ENCODE results near the gene IFI6. TPM values are rescaled to one million over a fixed set of nuclear protein-coding genes. Genes with fewer than 3 reads are reported as not detected.

IFI6 gene
- total RNA-seq, 4 donors from 2014 or later, result 1.2 to 28.1 (median 14.2) TPM

- Histone ChIP-seq H3K9me3 (no peaks in the 10 kb centered on the region), H3K27me3 (no peaks in the 10 kb centered on the region), H3K27ac (peak overlapping the region in 1 of 4 donors; percentile 26), H3K4me3 (peak overlapping the region in 3 of 4 donors; percentile 4 to 47 (median 27)), H3K36me3 (no peaks in the 10 kb centered on the region), H3K4me1 (peaks cover 0 to 35% (median 8%) of the 10 kb centered on the region in 4 donors)
- intact Hi-C loops (cut with DNase I; ENCODE audit: low total_unique reads), result no loop called here
- 13 to 40% methylated on average over 9 to 36 of the region's 36 CpGs for WGBS, 2 donors (ENCODE audit: low coverage in 1 of 2)
- in situ Hi-C loops (cut with MboI; ENCODE audit: low pct_ligation_motif_present in 1 of 4, low pct_unique_long_range_greater_than_20kb in 1 of 4, low sequenced_read_pairs in 3 of 4), result loop anchor here in 1 of 4 donors (10.0 kb wide), 1 partner anchor 54 kb away; no protein-coding TSS in a partner anchor
- peak; percentile 89 for DNase-seq
- TF ChIP-seq CTCF (IDR thresholded peaks at IDR 0.05) (peak; percentile 85 to 94 (median 92)), POLR2A (IDR thresholded peaks at IDR 0.05) (no peak), POLR2AphosphoS5 (IDR thresholded peaks at IDR 0.05) (no peak), EP300 (IDR thresholded peaks at IDR 0.05; ENCODE audit: low read depth) (no peak)
These were observed 2.9 kb downstream of the IFI6 start for GRCh38 chr1:27668808-27669723.

GRCh38 chr1:27668121-27668807 is 3.7 kb downstream of the IFI6 start:
- WGBS, 2 donors (ENCODE audit: low coverage in 1 of 2), result 92% methylated on average over 42 of the region's 42 CpGs; no CpG with 5 or more reads in 1 of the 2 donors
- Histone ChIP-seq H3K4me1 (peaks cover 0 to 37% (median 8%) of the 10 kb centered on the region in 4 donors), H3K36me3 (no peaks in the 10 kb centered on the region), H3K4me3 (no peak overlapping the region), H3K27me3 (no peaks in the 10 kb centered on the region), H3K9me3 (no peaks in the 10 kb centered on the region), H3K27ac (no peak overlapping the region)
- in situ Hi-C loops (cut with MboI; ENCODE audit: low pct_ligation_motif_present in 1 of 4, low pct_unique_long_range_greater_than_20kb in 1 of 4, low sequenced_read_pairs in 3 of 4) (loop anchor here in 1 of 4 donors (10.0 kb wide), 1 partner anchor 53 kb away; no protein-coding TSS in a partner anchor), intact Hi-C loops (cut with DNase I; ENCODE audit: low total_unique reads) (no loop called here)
- peak; percentile 6 for DNase-seq
- no peak for TF ChIP-seq POLR2AphosphoS5 (IDR thresholded peaks at IDR 0.05)
- no peak for TF ChIP-seq CTCF (IDR thresholded peaks at IDR 0.05)
- TF ChIP-seq EP300 (IDR thresholded peaks at IDR 0.05; ENCODE audit: low read depth), result no peak
- TF ChIP-seq POLR2A (IDR thresholded peaks at IDR 0.05), result no peak

- Histone ChIP-seq H3K27ac (no peak overlapping the region), H3K9me3 (no peaks in the 10 kb centered on the region), H3K36me3 (no peaks in the 10 kb centered on the region), H3K27me3 (no peaks in the 10 kb centered on the region), H3K4me1 (peaks cover 0 to 38% (median 4%) of the 10 kb centered on the region in 4 donors), H3K4me3 (no peak overlapping the region)
- DNase-seq, result no peak
- intact Hi-C loops (cut with DNase I; ENCODE audit: low total_unique reads) (no loop called here), in situ Hi-C loops (cut with MboI; ENCODE audit: low pct_ligation_motif_present in 1 of 4, low pct_unique_long_range_greater_than_20kb in 1 of 4, low sequenced_read_pairs in 3 of 4) (loop anchor here in 1 of 4 donors (10.0 kb wide), 1 partner anchor 52 kb away; no protein-coding TSS in a partner anchor)
- TF ChIP-seq POLR2AphosphoS5 (IDR thresholded peaks at IDR 0.05) (no peak), POLR2A (IDR thresholded peaks at IDR 0.05) (no peak), CTCF (IDR thresholded peaks at IDR 0.05) (no peak), EP300 (IDR thresholded peaks at IDR 0.05; ENCODE audit: low read depth) (no peak)
- 74% methylated on average over 6 of the region's 6 CpGs; no CpG with 5 or more reads in 1 of the 2 donors for WGBS, 2 donors (ENCODE audit: low coverage in 1 of 2)
These were observed 5.2 kb downstream of the IFI6 start for GRCh38 chr1:27666791-27667254.

GRCh38 chr1:27666294-27666693 is 5.7 kb downstream of the IFI6 start:
- 88 to 90% methylated on average over 2 to 4 of the region's 4 CpGs for WGBS, 2 donors (ENCODE audit: low coverage in 1 of 2)
- Histone ChIP-seq H3K4me3 (no peak overlapping the region), H3K27ac (no peak overlapping the region), H3K36me3 (no peaks in the 10 kb centered on the region), H3K9me3 (no peaks in the 10 kb centered on the region), H3K27me3 (no peaks in the 10 kb centered on the region), H3K4me1 (peaks cover 0 to 32% (median 3%) of the 10 kb centered on the region in 4 donors)
- intact Hi-C loops (cut with DNase I; ENCODE audit: low total_unique reads), result no loop called here
- in situ Hi-C loops (cut with MboI; ENCODE audit: low pct_ligation_motif_present in 1 of 4, low pct_unique_long_range_greater_than_20kb in 1 of 4, low sequenced_read_pairs in 3 of 4), result loop anchor here in 1 of 4 donors (10.0 kb wide), 1 partner anchor 51 kb away; no protein-coding TSS in a partner anchor
- no peak for DNase-seq
- no peak for TF ChIP-seq POLR2AphosphoS5 (IDR thresholded peaks at IDR 0.05)
- TF ChIP-seq CTCF (IDR thresholded peaks at IDR 0.05), result no peak
- no peak for TF ChIP-seq POLR2A (IDR thresholded peaks at IDR 0.05)
- TF ChIP-seq EP300 (IDR thresholded peaks at IDR 0.05; ENCODE audit: low read depth), result no peak
